Measurements from ENCODE around the gene CWC22.

DNA sequence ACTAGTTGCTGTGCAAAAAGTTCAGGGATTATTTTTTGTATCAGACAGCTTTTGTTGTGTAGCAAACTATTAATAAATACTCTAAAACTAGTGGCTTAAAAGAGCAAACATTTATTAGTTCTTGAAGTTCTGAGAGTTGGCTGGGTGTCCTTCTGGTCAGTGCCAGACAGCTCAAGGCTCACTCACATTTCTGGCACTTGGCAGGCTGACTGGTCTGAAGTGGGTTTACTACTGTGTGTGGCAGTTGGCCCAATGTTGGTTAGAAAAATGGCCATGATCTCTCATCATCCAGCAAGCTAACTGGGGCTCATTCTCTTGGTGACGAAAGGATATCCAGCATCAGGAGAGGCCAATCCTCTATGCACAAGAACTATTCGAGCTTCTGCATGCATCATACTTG is 74.3 kb downstream of the CWC22 start:
- TF ChIP-seq CTCF (IDR thresholded peaks at IDR 0.05) (no peak), POLR2A (IDR thresholded peaks at IDR 0.05) (no peak)
